OCI-LY1 (cell line): ENCODE measurements around the gene EIF2D.

Experiments used
- EZH2 ChIP-seq: fragments of 200-600 bp; sonication (generic), shearing (Covaris generic); IDR thresholded peaks from 2 replicates; pipeline ENCODE4 v1.8.0; 2017; ENCODE audit warnings: borderline replicate concordance, mixed run types, mild to moderate bottlenecking, antibody characterized with exemption, low read length, moderate library complexity, mixed read lengths
- TF ChIP-seq, protein P1 (sequence below): fragments of 200-600 bp; sonication (generic), shearing (Covaris generic); IDR thresholded peaks from 2 replicates; pipeline ENCODE4 v1.5.1; 2017; ENCODE audit warnings: mild to moderate bottlenecking, antibody characterized with exemption, low read length, moderate library complexity, mixed read lengths

DNA sequence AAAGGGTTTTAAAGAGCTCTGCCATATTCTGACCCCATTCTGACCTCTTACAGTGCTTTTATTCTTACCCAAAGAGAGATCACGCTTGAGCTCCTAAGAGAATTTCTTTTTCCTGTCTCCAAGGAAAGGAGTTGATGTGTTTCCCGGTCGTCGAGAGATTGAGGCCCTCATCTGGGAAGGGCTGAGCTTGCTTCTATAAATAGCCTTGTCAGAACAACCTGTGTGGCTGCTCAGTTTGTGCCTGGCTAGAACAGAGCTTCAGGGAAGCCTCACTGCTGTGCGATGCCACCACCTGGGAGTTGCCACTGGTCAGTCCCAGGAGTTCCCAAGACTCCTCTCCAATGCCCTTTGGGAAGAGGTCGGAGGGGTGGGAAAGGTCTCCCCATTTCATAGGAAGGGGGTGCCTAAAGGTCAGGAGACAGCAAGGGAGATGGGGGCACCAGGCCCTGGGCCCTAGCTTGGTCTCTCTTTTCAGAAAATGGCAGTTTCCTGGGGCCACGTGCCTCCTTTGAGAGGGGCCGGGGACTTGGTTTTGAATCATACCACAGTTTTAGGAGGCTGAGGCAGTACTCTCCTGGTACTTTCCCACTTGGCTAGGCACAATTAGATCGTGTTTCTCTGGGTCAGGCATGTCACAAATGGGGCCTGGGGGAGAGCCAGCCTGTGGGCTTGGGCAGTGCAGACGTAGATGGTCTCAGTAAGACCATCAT lies 52.1 kb downstream of the EIF2D start:
- TF ChIP-seq, protein P1, sequence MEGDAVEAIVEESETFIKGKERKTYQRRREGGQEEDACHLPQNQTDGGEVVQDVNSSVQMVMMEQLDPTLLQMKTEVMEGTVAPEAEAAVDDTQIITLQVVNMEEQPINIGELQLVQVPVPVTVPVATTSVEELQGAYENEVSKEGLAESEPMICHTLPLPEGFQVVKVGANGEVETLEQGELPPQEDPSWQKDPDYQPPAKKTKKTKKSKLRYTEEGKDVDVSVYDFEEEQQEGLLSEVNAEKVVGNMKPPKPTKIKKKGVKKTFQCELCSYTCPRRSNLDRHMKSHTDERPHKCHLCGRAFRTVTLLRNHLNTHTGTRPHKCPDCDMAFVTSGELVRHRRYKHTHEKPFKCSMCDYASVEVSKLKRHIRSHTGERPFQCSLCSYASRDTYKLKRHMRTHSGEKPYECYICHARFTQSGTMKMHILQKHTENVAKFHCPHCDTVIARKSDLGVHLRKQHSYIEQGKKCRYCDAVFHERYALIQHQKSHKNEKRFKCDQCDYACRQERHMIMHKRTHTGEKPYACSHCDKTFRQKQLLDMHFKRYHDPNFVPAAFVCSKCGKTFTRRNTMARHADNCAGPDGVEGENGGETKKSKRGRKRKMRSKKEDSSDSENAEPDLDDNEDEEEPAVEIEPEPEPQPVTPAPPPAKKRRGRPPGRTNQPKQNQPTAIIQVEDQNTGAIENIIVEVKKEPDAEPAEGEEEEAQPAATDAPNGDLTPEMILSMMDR: no peak
- no peak for TF ChIP-seq EZH2
